SJCRH30 (cell line): Measurements from ENCODE around the gene P4HB. TPM values are rescaled to one million over a fixed set of nuclear protein-coding genes. Genes with fewer than 3 reads are reported as not detected.

Experiments used
- DNase-seq, 2 experiments: peaks; one replicate each; pipeline ENCODE4 v3.0.0-alpha.2; 2015 to 2020
- H3K27ac ChIP-seq: fragments of 250-450 bp; sonication (Bioruptor Pico); 2 replicates; pipeline ENCODE4 v1.5.1; 2020; ENCODE audit warnings: mild to moderate bottlenecking, moderate library complexity
- H3K27me3 ChIP-seq: fragments of 250-450 bp; sonication (Bioruptor Pico); 2 replicates; pipeline ENCODE4 v1.5.1; 2020; ENCODE audit warnings: mild to moderate bottlenecking, moderate library complexity
- H3K36me3 ChIP-seq: fragments of 250-450 bp; sonication (Bioruptor Pico); 2 replicates; pipeline ENCODE4 v1.5.1; 2020; ENCODE audit warnings: mild to moderate bottlenecking, moderate library complexity
- H3K4me1 ChIP-seq: fragments of 250-450 bp; sonication (Bioruptor Pico); 2 replicates; pipeline ENCODE4 v1.5.1; 2020; ENCODE audit warnings: mild to moderate bottlenecking, moderate library complexity
- H3K4me3 ChIP-seq: fragments of 250-450 bp; sonication (Bioruptor Pico); 2 replicates; pipeline ENCODE4 v1.5.1; 2020; ENCODE audit warnings: mild to moderate bottlenecking, moderate library complexity
- H3K9me3 ChIP-seq: fragments of 250-450 bp; sonication (Bioruptor Pico); replicated peaks from 2 replicates; pipeline ENCODE4 v1.5.1; 2020; ENCODE audit warnings: mild to moderate bottlenecking, moderate library complexity
- total RNA-seq: library from RNA; depleted of rRNA; stranded (reverse); fragments of >200 nt; shearing (Covaris generic); gene quantifications from 2 replicates; pipeline ENCODE4 v1.2.3, GENCODE V29; 2014

P4HB gene
- total RNA-seq, 1 experiment from 2014 or later, result 620 TPM

- Histone ChIP-seq H3K36me3 (peaks cover 25% of the 10 kb centered on the region), H3K4me1 (peaks cover 2% of the 10 kb centered on the region; the same call in 1 of the 2 replicates), H3K9me3 (no peaks in the 10 kb centered on the region), H3K4me3 (no peak overlapping the region), H3K27me3 (no peaks in the 10 kb centered on the region), H3K27ac (no peak overlapping the region)
- DNase-seq, result no peak
Measured at GRCh38 chr17:81901167-81902022, 41.1 kb upstream of the P4HB start.

GRCh38 chr17:81900181-81900820, 40.0 kb upstream of the P4HB start:
- H3K4me3 ChIP-seq, result no peak overlapping the region
- no peaks in the 10 kb centered on the region for H3K9me3 ChIP-seq
- no peak for DNase-seq
- H3K27ac ChIP-seq, result no peak overlapping the region
- no peaks in the 10 kb centered on the region for H3K27me3 ChIP-seq
- H3K36me3 ChIP-seq, result peaks cover 34% of the 10 kb centered on the region
- peaks cover 2% of the 10 kb centered on the region; the same call in 1 of the 2 replicates for H3K4me1 ChIP-seq

- Histone ChIP-seq H3K27ac (no peak overlapping the region), H3K4me1 (peaks cover 2% of the 10 kb centered on the region; the same call in 1 of the 2 replicates)
Measured at GRCh38 chr17:81899514-81900166, 39.3 kb upstream of the P4HB start.

GRCh38 chr17:81898885-81899284, 38.5 kb upstream of the P4HB start:
- H3K9me3 ChIP-seq, result no peaks in the 10 kb centered on the region
- H3K36me3 ChIP-seq, result peaks cover 41% of the 10 kb centered on the region
- peaks cover 2% of the 10 kb centered on the region; the same call in 1 of the 2 replicates for H3K4me1 ChIP-seq
- no peak overlapping the region for H3K4me3 ChIP-seq
- no peak for DNase-seq
- H3K27ac ChIP-seq, result no peak overlapping the region
- H3K27me3 ChIP-seq, result no peaks in the 10 kb centered on the region

More at GRCh38 chr17:81899514-81900166, 39.3 kb upstream of the P4HB start:
- no peak for DNase-seq
- no peaks in the 10 kb centered on the region for H3K9me3 ChIP-seq
- no peak overlapping the region for H3K4me3 ChIP-seq
- H3K36me3 ChIP-seq, result peaks cover 37% of the 10 kb centered on the region
- no peaks in the 10 kb centered on the region for H3K27me3 ChIP-seq

- Histone ChIP-seq H3K9me3 (no peaks in the 10 kb centered on the region), H3K36me3 (peaks cover 41% of the 10 kb centered on the region), H3K27ac (no peak overlapping the region), H3K4me1 (peaks cover 2% of the 10 kb centered on the region; the same call in 1 of the 2 replicates), H3K27me3 (no peaks in the 10 kb centered on the region), H3K4me3 (no peak overlapping the region)
- no peak for DNase-seq
Measured at GRCh38 chr17:81898029-81898866, 37.9 kb upstream of the P4HB start.

- no peak overlapping the region for H3K27ac ChIP-seq
- H3K4me1 ChIP-seq, result peaks cover 2% of the 10 kb centered on the region; the same call in 1 of the 2 replicates
- no peaks in the 10 kb centered on the region for H3K27me3 ChIP-seq
- no peak overlapping the region for H3K4me3 ChIP-seq
- peaks cover 42% of the 10 kb centered on the region for H3K36me3 ChIP-seq
- no peaks in the 10 kb centered on the region for H3K9me3 ChIP-seq
- peak in 1 of 2 experiments; percentile 43 for DNase-seq
Measured at GRCh38 chr17:81895400-81895799, 35.1 kb upstream of the P4HB start.

- Histone ChIP-seq H3K4me1 (peaks cover 19% of the 10 kb centered on the region), H3K36me3 (peaks cover 59% of the 10 kb centered on the region), H3K27me3 (no peaks in the 10 kb centered on the region), H3K4me3 (peak overlapping the region; percentile 63), H3K9me3 (no peaks in the 10 kb centered on the region), H3K27ac (no peak overlapping the region; the same call in 1 of the 2 replicates)
- no peak for DNase-seq
Measured at GRCh38 chr17:81891303-81891552, 30.9 kb upstream of the P4HB start.

GRCh38 chr17:81890447-81891302, 30.3 kb upstream of the P4HB start:
- H3K4me3 ChIP-seq, result peak overlapping the region; percentile 63
- peaks cover 24% of the 10 kb centered on the region for H3K4me1 ChIP-seq
- peak overlapping the region; percentile 67 for H3K27ac ChIP-seq
- DNase-seq, result peak in 1 of 2 experiments; percentile 51
- no peaks in the 10 kb centered on the region for H3K9me3 ChIP-seq
- no peaks in the 10 kb centered on the region for H3K27me3 ChIP-seq
- H3K36me3 ChIP-seq, result peaks cover 60% of the 10 kb centered on the region

GRCh38 chr17:81889602-81890001, 29.3 kb upstream of the P4HB start:
- DNase-seq, result no peak
- Histone ChIP-seq H3K4me1 (peaks cover 30% of the 10 kb centered on the region), H3K36me3 (peaks cover 64% of the 10 kb centered on the region), H3K27me3 (no peaks in the 10 kb centered on the region), H3K9me3 (no peaks in the 10 kb centered on the region), H3K27ac (no peak overlapping the region), H3K4me3 (no peak overlapping the region)

- Histone ChIP-seq H3K9me3 (no peaks in the 10 kb centered on the region), H3K27me3 (no peaks in the 10 kb centered on the region), H3K4me3 (no peak overlapping the region), H3K4me1 (peaks cover 30% of the 10 kb centered on the region), H3K27ac (no peak overlapping the region), H3K36me3 (peaks cover 66% of the 10 kb centered on the region)
- DNase-seq, result no peak
Measured at GRCh38 chr17:81888988-81889595, 28.8 kb upstream of the P4HB start.

- H3K36me3 ChIP-seq, result peaks cover 73% of the 10 kb centered on the region
- H3K4me1 ChIP-seq, result peaks cover 30% of the 10 kb centered on the region
- H3K9me3 ChIP-seq, result no peaks in the 10 kb centered on the region
- peak in 1 of 2 experiments; percentile 20 for DNase-seq
- no peaks in the 10 kb centered on the region for H3K27me3 ChIP-seq
- H3K27ac ChIP-seq, result no peak overlapping the region
- H3K4me3 ChIP-seq, result no peak overlapping the region
Measured at GRCh38 chr17:81888105-81888987, 28.0 kb upstream of the P4HB start.

- Histone ChIP-seq H3K27me3 (no peaks in the 10 kb centered on the region), H3K9me3 (no peaks in the 10 kb centered on the region), H3K27ac (peak overlapping the region; percentile 57), H3K4me1 (peaks cover 30% of the 10 kb centered on the region), H3K36me3 (peaks cover 93% of the 10 kb centered on the region), H3K4me3 (no peak overlapping the region)
- DNase-seq, result peak; percentile 71 to 78
Measured at GRCh38 chr17:81885869-81886548, 25.7 kb upstream of the P4HB start.
